ENCODE data around the gene ZBTB16. TPM values are rescaled to one million over a fixed set of nuclear protein-coding genes. Genes with fewer than 3 reads are reported as not detected.

Gene ZBTB16
- total and polyA plus RNA-seq, 2 of the 4 experiments (the other 2 are of a cell fraction) = not detected

DNA sequence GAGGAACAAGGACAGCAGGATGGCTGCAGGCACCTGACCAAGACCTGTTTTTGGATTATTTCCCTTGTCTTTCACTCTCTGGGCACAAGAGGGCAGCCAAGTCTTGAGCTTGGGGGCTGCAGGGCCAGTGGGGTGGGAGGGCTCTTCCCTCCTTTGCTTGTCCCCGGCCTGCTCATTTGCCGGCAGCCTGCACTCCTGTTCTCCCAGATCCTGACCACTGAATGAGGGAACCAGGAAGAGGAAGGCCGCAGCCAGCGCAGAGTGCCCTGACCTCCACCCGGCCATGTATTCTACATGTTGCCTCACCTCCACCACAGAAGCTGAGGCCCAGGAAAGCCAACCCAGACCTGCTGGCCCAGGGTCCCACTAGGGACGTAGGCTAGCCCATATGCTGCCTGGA is 221.2 kb downstream of the ZBTB16 start:
- H3K27ac ChIP-seq (ENCODE audit: insufficient read depth, low read length) = peak overlapping the region; percentile 44
- no TSS peak for BruUV-seq (replicated peaks)
- TF ChIP-seq RCOR1 (IDR thresholded peaks at IDR 0.05; ENCODE audit: insufficient replicate concordance, low read length) = no peak
- TF ChIP-seq, protein P1, sequence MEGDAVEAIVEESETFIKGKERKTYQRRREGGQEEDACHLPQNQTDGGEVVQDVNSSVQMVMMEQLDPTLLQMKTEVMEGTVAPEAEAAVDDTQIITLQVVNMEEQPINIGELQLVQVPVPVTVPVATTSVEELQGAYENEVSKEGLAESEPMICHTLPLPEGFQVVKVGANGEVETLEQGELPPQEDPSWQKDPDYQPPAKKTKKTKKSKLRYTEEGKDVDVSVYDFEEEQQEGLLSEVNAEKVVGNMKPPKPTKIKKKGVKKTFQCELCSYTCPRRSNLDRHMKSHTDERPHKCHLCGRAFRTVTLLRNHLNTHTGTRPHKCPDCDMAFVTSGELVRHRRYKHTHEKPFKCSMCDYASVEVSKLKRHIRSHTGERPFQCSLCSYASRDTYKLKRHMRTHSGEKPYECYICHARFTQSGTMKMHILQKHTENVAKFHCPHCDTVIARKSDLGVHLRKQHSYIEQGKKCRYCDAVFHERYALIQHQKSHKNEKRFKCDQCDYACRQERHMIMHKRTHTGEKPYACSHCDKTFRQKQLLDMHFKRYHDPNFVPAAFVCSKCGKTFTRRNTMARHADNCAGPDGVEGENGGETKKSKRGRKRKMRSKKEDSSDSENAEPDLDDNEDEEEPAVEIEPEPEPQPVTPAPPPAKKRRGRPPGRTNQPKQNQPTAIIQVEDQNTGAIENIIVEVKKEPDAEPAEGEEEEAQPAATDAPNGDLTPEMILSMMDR (conservative IDR thresholded peaks at IDR 0.05; ENCODE audit: low read depth, low read length) = peak; percentile 93
- TF ChIP-seq MXI1 (IDR thresholded peaks at IDR 0.05; ENCODE audit: borderline replicate concordance, low read depth, low read length) = no peak
- TF ChIP-seq CHD1 (IDR thresholded peaks at IDR 0.05; ENCODE audit: low read depth, low read length) = no peak
- no peak for TF ChIP-seq MAFK (IDR thresholded peaks at IDR 0.05; ENCODE audit: low read depth, low read length)
- peak; percentile 98 for TF ChIP-seq MAZ (IDR thresholded peaks at IDR 0.05; ENCODE audit: borderline replicate concordance, low read depth, low read length)
- no peak for TF ChIP-seq BHLHE40 (IDR thresholded peaks at IDR 0.05; ENCODE audit: low read depth, low read length)
- no peak for TF ChIP-seq FOS (IDR thresholded peaks at IDR 0.05; ENCODE audit: low read depth, low read length)
- TF ChIP-seq CEBPB (IDR thresholded peaks at IDR 0.05; ENCODE audit: low read depth, low read length) = no peak
- peak; percentile 58 for TF ChIP-seq POLR2A (IDR thresholded peaks at IDR 0.05; ENCODE audit: low read depth, low read length)
- peak; percentile 85 for TF ChIP-seq SMC3 (IDR thresholded peaks at IDR 0.05; ENCODE audit: low read depth, low read length)
- TF ChIP-seq, protein P2, sequence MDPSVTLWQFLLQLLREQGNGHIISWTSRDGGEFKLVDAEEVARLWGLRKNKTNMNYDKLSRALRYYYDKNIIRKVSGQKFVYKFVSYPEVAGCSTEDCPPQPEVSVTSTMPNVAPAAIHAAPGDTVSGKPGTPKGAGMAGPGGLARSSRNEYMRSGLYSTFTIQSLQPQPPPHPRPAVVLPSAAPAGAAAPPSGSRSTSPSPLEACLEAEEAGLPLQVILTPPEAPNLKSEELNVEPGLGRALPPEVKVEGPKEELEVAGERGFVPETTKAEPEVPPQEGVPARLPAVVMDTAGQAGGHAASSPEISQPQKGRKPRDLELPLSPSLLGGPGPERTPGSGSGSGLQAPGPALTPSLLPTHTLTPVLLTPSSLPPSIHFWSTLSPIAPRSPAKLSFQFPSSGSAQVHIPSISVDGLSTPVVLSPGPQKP (IDR thresholded peaks at IDR 0.05; ENCODE audit: borderline replicate concordance, low read depth, low read length) = no peak
- no peak for TF ChIP-seq RFX5 (IDR thresholded peaks at IDR 0.05; ENCODE audit: low read depth, low read length)
- peak; percentile 97 for TF ChIP-seq RAD21 (IDR thresholded peaks at IDR 0.05; ENCODE audit: low read length)
- no peak for TF ChIP-seq NFE2L2 (IDR thresholded peaks at IDR 0.05; ENCODE audit: low read depth, low read length)

More for the DNA sequence above, 221.2 kb downstream of the ZBTB16 start:
- H4K20me1 ChIP-seq (ENCODE audit: insufficient read depth, low read length) = no peaks in the 10 kb centered on the region
- peak overlapping the region; percentile 49 for H3K14ac ChIP-seq (replicated peaks; ENCODE audit: low read depth, low read length)
- peak overlapping the region; percentile 57 for H4K5ac ChIP-seq (ENCODE audit: low read depth, low read length)
- H3K4me1 ChIP-seq (ENCODE audit: control insufficient read depth, insufficient read depth, low read length) = peaks cover 15% of the 10 kb centered on the region
- H3K4ac ChIP-seq (ENCODE audit: low read depth, low read length) = peak overlapping the region; percentile 74
- H3K18ac ChIP-seq (ENCODE audit: low read depth, low read length) = peak overlapping the region; percentile 28
- in situ Hi-C loops (cut with MboI; ENCODE audit: low sequenced_read_pairs) (loop anchor here (5.0 kb wide), 1 partner anchor 472 kb away; no protein-coding TSS in a partner anchor), intact Hi-C loops (cut with micrococcal nuclease) (loop anchor here (1.0 to 5.0 kb wide), 8 partner anchors 34 to 1997 kb away; partner anchors contain the start of genes C11orf71, RBM7 and REXO2), dilution Hi-C loops (cut with HindIII; ENCODE audit: low sequenced_read_pairs, unreplicated experiment) (no loop called here)
- peak; percentile 85 for DNase-seq
- no CpG with 5 or more reads among the region's 6 CpGs for WGBS, 2 experiments (ENCODE audit: extremely low coverage in 2 of 2, insufficient read length in 1 of 2)
- peak; percentile 97 for ATAC-seq (ENCODE audit: low read depth)
- peak overlapping the region; percentile 59; the same call in 1 of the 3 replicates for H2BK15ac ChIP-seq (ENCODE audit: low read depth, low read length)
- peak overlapping the region; percentile 4 for H2BK5ac ChIP-seq (ENCODE audit: low read depth, low read length, poor library complexity, severe bottlenecking)
- H3K9me1 ChIP-seq (ENCODE audit: insufficient read depth, low read length) = peaks cover 3% of the 10 kb centered on the region; the same call in 1 of the 2 replicates
- no peak overlapping the region for H3K4me3 ChIP-seq (ENCODE audit: insufficient read depth, low read depth, low read length)
- H4K8ac ChIP-seq (ENCODE audit: low read depth in 2 of 2, low read length in 2 of 2) = peak overlapping the region; percentile 54 to 78; a peak in 3 of 4 replicates
- H2AFZ ChIP-seq (replicated peaks; ENCODE audit: low read length, poor library complexity) = peak overlapping the region; percentile 93
- ChIA-PET POLR2A (ENCODE audit: unreplicated experiment) (interaction anchor here (2.3 kb wide), 1 partner anchor 15 kb away, joined by 6 read pairs; the partner anchor contains the start of gene NNMT), CTCF (interaction anchor here (0.6 to 1.4 kb wide), 7 partner anchors 15 to 519 kb away, joined by 3 to 9 read pairs (median 3); partner anchors contain the start of gene NNMT)
- no peak overlapping the region for H3K4me2 ChIP-seq (ENCODE audit: low read depth, low read length)
- peak overlapping the region; percentile 22 for H2AK9ac ChIP-seq (replicated peaks; ENCODE audit: low read depth, low read length, poor library complexity)
- H2BK20ac ChIP-seq (ENCODE audit: low read depth, low read length) = peak overlapping the region; percentile 73
- H3K9ac ChIP-seq (ENCODE audit: low read depth, low read length) = peak overlapping the region; percentile 32
- no peaks in the 10 kb centered on the region for H3K79me1 ChIP-seq (ENCODE audit: low read depth in 1 of 2, low read length in 2 of 2)
- H3K23ac ChIP-seq (ENCODE audit: low read depth, low read length) = no peak overlapping the region
- H3K9me3 ChIP-seq (ENCODE audit: control insufficient read depth, insufficient read depth, low read length) = peaks cover 2% of the 10 kb centered on the region; the same call in 1 of the 2 replicates
- peaks cover 2% of the 10 kb centered on the region; the same call in 1 of the 2 replicates for H3K27me3 ChIP-seq (ENCODE audit: control insufficient read depth, insufficient read depth, low read length)
- H2BK120ac ChIP-seq (ENCODE audit: low read depth, low read length) = peak overlapping the region; percentile 74
- peak overlapping the region; percentile 89 for H2AK5ac ChIP-seq (ENCODE audit: low read depth, low read length)
- no peaks in the 10 kb centered on the region for H3K36me3 ChIP-seq (ENCODE audit: control insufficient read depth, insufficient read depth, low read length)
- H3K56ac ChIP-seq (ENCODE audit: extremely low read depth, insufficient read depth, low read length) = no peak overlapping the region
- H4K91ac ChIP-seq (ENCODE audit: insufficient read depth, low read depth, low read length) = peak overlapping the region; percentile 77

Data from IMR-90 (cell line).